Vagina (tissue), 2 donors: ENCODE results near the gene MAD1L1.

Experiments
- POLR2A ChIP-seq, 2 donors: fragments of 450-650 bp; IDR thresholded peaks; one replicate each; pipeline ENCODE4 v1.6.1; 2017; ENCODE audit warnings: antibody characterized with exemption in 2 of 2, mild to moderate bottlenecking in 2 of 2, moderate library complexity in 2 of 2
- POLR2AphosphoS5 ChIP-seq, 2 donors: sonication (generic); formaldehyde crosslinking; IDR thresholded peaks; one replicate each; pipeline ENCODE4 v1.9.0; 2017; ENCODE audit warnings: antibody characterized with exemption in 2 of 2, mild to moderate bottlenecking in 2 of 2, low read depth in 1 of 2; ENCODE audit not compliant: insufficient read depth in 1 of 2
- TF ChIP-seq, protein P1 (sequence below), 3 experiments: fragments of 450-650 bp in 2 of 3; fragments of 200-600 bp in 1 of 3; sonication (generic) in 1 of 3; IDR thresholded peaks; one replicate each; pipeline ENCODE4 v1.5.1; 2017 to 2019; ENCODE audit warnings: antibody characterized with exemption in 3 of 3, mild to moderate bottlenecking in 2 of 3, moderate library complexity in 2 of 3

DNA sequence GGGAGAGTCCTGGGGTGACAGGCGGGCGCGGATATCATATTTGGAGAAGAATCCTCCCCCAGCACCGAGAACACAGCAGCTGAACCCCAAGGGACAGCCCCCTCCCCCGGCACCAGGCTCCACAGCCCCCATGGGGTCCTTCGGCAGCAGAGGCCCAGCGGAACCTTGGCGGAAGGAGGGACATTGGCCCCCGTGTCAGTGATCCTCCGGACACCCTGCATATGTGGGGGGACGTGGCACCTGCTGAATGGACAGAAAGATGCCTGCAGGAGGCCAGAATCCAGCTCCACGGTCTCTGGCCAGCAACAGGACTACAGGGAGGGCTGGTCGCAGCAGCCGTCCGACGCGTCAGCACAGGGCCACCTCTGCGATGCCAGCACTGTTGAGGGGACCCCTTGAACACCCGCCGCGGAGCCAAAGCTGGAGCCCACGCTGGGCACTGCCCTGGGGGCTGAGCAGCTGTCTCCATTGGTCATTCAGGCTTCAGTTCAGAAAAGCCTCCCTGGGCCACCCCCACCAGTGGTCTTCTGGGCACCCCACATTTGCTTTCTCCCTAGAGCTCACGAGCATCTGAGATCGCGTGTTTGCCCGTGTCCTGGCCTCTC is 322.6 kb downstream of the MAD1L1 start:
- TF ChIP-seq, protein P1, sequence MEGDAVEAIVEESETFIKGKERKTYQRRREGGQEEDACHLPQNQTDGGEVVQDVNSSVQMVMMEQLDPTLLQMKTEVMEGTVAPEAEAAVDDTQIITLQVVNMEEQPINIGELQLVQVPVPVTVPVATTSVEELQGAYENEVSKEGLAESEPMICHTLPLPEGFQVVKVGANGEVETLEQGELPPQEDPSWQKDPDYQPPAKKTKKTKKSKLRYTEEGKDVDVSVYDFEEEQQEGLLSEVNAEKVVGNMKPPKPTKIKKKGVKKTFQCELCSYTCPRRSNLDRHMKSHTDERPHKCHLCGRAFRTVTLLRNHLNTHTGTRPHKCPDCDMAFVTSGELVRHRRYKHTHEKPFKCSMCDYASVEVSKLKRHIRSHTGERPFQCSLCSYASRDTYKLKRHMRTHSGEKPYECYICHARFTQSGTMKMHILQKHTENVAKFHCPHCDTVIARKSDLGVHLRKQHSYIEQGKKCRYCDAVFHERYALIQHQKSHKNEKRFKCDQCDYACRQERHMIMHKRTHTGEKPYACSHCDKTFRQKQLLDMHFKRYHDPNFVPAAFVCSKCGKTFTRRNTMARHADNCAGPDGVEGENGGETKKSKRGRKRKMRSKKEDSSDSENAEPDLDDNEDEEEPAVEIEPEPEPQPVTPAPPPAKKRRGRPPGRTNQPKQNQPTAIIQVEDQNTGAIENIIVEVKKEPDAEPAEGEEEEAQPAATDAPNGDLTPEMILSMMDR (IDR thresholded peaks at IDR 0.05) = no peak
- TF ChIP-seq POLR2AphosphoS5 (IDR thresholded peaks at IDR 0.05; ENCODE audit: insufficient read depth in 1 of 2, low read depth in 1 of 2) (no peak), POLR2A (IDR thresholded peaks at IDR 0.05) (no peak)
